ENCODE data around the gene SESN3.
"Not testable (repeated sequence)": the region's sequence is repeated elsewhere in the genome, so short reads cannot be mapped to it uniquely, and the experiment has no call there.

SESN3 gene

DNA sequence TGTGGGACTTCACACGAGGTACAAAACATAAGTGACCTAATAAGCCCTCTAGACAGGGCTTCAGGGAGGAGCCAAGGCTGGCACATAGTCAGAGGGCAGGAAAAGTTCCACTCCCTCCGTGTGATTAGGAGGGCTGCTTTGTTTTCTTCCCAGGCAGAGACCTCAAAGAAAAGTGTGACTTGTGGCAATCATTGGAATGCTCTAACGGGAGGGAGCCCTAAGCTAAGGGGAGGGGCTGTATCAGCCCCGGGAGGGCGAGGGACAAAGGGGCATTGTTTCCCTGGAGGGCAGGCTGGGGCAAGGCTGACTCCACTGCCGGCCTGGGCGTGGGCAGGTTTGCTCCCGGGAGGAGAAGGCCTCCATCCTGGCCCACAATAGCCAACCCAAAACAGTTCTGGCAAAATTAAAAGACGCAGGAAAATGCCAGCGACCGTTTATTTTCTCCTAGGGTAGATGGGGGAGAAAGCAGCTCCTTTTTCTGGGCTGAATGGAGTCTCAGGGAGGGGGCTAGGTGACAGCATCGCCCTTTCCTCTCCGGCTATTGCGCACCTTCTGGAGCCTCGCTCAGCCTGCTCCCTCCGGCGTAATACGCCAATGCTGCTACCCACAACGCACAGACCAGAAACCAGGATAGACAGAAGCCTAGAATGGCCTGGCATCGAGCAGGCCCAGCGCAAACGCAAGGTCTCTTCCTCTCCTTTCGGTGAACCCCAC is 81.2 kb downstream of the SESN3 start:
- no peak for DNase-seq

DNA sequence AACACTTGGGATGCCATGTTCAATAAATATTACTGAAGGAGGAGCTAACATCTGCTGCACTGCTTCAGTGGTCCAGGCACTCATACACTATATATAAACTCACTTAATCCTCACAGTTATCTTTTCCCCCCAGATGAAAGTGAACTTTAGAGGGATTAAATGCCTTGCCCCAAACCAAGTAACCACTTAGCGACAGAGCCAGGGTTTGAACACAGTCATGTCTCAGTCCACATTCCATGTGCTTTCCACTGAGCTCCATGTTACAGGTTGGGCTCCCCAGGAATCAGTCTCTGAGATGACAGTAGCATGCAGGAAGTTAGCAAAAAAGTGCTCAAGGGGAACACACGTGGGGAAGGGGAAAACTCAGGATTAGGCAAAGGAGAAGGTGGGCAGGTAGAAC is 82.1 kb downstream of the SESN3 start:
- no peak for DNase-seq

DNA sequence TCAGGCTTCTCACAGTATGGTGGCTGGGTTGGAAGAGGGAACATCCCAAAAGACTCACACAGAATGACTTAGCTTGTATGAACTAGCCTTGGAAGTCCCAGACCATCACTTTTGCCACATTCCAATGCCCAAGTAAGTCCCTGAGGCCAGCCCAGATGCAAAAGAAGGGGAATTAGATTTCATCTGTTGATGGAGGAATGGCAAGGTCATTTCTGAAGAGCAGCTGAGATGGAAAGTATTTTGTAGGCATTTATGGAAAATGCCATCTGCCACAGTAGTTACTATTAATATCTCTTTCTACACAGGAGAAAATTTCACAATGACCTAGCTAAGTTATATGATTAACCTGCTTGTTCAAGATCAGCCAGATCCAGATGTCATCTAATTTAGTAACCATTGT is 82.6 kb downstream of the SESN3 start:
- DNase-seq = no peak

DNA sequence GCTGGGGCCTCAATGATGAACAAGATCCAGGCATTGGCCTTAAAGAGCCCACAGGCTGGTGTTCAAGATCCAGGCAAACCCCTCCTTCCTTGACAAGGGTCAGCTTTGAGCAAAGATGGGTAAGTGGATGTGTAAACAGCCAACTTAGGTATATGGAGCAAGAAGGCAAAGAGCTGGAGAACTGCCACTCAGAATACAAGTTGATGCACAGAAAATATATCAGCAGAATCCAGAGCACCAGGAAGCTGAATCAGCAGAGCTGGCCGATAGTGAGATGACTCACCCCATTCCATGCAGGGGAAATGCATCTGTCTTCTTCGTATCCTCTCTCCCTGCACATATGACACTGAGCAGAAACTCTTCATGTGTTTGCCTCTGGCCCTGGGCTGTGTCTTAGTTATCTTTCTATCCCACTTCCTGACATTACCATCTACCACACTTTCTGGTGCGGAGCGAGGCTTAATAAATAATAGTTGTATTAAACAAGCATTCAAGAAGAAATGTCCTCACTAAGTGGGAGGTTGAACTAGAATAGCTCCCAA is 83.6 kb downstream of the SESN3 start:
- no peak for DNase-seq

DNA sequence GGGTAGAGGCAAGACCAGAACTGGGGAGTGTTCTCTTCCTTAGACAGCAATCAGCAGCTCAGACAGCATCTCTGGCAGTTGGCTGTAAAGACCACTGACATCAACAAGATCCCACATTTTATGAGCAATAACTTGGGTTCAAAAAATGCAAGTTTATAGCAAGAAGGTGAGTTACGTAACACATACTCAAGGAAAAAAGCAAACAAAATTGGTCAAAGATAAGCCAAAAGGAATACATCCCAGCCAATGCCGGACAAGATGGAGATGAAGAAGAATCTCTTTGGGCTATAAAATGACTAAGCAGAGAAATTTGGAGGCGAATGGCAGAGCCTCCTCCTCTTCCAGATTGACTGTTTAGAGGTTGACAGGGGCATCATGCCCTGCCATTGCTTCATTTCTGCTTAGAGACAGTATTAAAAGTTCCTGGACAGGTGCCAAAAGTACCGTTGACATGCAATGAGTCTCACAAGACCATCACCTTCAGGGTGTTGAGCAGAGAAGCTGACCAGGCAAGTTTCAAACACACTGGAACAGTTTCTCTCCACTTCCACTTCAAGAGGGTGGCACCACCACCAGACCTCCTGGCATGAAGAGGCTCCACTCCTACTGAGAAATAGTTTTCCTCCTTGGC is 85.5 kb downstream of the SESN3 start:
- no peak for DNase-seq

DNA sequence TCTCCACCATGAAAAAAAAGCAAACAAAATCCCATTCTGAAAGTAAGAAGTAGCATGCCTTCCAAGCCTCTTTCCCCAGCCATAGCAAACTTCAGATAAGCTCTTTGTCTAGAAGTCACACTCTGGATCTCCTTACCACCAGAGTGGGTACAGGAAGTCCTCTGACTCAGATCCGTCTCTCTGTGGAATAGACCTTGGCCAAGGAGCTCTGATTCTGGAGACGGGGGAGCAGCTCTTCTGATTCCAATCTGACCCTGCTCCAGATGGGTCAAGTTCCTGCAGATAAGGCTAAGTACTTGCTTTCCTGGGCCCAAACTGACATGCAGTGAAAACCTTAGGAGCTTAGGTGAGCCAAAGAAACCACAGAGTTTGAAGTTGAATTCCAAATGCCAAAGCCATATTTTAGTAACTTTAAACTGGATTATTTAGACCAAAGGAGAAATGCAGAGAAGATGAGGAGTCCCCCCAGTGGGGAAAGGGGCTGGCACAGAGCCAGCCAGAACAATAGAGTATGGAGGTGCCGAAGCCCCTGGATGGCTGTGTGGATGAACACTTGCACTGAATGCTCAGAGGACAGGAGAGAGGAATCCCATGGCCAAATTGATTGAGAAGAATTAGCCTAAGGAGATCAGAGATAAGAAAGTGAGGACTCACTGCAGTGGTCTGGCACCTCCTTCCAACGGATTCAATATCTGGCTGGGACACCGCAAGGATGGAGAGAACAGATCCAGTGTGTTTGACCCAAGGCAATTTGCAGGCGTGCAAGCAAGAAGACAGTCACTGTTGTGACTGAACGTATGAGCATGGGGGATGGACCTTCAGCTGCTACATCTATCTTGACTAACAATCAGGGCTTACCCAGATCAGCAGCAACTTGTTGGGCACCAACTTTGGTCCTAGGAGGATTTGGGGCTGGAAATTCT is 86.4 kb downstream of the SESN3 start:
- no peak for DNase-seq

DNA sequence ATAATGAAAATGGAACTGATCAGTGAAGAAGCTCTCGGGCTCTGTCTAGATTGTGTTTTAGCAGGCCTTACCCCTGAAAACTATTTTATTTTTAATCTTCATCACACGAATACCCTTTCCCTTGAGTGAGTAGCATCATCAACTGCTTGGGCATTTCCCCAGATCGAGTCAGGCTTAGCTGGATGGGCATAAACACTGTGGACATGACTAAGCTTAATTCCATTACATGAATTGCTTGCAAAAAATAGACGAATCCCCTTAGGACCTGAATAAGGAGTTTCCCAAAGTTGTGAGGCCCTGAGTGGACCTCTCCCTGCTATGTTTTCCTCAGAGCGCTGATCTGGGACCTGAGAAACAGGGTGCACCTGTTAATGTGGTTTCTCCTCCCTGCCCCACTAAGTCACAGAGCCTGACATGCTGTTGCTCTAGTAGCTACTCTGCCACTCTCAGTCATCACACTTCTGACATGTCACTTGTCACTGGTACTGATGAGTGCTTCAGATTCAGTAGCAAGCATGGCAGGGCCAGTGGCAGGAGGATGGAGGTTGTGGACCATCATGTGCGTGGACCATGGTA is 87.8 kb downstream of the SESN3 start:
- no peak for DNase-seq

DNA sequence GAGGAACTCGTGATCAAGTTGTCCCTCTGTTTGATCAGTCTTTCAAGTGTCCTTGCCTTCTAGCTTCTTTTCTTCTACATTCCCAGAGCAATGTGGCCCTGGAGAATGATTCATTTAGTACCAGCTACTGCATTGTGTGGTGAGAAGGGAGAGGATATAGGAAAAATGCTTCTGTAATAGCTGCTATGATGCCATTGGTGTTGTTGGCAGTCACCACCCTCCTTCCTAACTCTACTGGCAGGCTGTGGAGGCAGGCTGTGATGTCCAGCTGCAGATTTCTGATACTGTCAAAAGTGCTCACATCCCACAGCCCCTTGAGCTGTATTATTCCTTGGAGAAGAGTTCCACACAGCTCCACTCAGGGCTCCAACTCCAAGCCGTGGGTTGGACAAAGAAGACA is 88.6 kb downstream of the SESN3 start:
- DNase-seq = no peak

DNA sequence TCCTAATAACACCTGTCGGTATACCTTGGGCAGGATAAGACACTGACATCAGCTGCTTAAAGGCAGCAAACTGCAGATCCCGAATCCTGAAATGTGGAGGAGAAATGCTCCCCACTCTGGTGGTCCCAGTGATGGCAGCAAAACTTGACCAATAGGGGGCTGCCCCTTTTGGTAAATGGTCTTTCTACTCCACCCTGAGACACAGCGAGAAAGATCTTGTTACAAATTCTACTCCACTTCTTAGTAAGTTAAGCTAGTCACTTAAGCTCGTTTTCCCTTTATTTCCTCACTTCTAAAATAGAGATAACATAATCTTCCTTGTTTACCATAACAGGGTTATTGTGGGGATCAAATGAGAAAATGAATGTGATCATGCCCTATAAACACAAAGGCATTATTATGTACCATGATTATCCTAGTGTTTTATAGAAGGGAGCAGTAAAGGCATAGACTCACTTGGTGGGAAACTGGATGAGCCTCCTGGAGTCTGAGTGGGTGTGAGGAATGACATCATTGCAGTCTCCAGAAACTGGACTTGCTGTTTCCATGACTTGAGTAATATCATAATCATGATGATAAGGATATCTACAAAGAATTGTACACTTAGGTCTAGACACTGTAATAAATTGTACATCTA is 90.5 kb downstream of the SESN3 start:
- DNase-seq = no peak

DNA sequence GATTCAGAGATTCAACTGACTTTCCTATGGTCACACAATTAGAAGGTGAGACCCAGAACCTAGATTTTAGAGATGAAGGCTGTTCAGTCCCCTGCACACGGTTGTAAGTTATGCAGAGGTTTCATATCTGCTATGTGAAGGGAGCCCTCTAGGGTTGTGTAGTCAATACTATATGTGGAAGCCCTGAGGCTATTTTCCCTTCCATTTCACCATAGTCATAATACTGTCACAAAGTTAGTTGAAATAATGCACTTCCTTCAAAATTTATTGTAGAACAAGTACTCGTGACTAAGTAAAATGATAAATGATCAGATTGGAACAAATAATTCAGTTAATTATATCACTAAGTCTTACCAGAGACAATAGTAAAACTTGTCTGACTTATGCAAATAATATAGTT is 92.6 kb downstream of the SESN3 start:
- no peak for DNase-seq

DNA sequence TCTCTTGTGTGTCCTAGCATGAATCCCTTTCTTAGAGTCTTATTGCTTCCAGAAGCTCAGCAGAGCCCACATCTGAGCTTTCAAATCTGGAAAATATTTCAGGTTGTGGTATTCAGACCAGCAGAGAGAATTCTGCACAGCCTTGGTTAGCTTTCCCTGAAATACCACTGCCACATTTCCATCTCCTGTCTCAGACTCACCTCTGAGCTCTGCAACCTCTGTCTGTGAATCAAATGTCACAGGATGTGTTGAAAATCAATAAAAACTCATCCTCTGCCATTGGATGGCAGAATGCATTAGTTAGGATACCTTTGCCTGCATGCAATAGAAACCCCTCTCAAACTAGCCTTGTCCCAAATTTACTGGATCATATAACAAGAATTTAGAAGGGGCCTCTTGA is 93.7 kb downstream of the SESN3 start:
- DNase-seq = no peak

DNA sequence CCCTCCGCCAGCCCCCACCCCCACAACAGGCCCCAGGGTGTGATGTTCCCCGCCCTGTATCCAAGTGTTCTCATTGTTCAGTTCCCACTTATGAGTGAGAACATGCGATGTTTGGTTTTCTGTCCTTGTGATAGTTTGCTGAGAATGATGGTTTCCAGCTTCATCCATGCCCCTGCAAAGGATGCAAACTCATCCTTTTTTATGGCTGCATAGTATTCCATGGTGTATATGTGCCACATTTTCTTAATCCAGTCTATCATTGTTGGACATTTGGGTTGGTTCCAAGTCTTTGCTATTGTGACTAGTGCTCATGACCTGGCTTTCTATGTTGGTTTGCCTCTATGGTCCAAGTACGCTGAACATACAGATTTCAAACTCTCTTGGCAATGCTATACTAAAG is 94.3 kb downstream of the SESN3 start:
- not testable (repeated sequence) for DNase-seq

DNA sequence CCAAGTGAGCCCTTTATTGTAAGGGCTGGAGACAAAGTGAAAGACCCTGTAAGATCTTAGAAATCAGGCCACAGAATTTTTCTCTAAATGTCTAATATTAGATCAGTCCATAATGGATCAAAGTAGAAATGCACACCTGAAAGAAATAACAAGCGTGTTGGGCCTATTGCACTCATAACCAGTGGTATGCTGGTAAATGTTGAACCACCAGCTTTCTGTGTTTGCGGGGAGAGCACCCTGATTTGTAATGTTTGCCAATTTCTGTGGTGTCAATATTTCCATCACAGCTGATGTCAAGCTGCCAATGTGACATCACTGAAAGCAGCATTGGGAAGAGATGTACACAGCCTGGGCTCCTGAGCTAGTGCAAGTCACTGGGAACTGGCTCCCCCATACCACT is 95.1 kb downstream of the SESN3 start:
- no peak for DNase-seq

DNA sequence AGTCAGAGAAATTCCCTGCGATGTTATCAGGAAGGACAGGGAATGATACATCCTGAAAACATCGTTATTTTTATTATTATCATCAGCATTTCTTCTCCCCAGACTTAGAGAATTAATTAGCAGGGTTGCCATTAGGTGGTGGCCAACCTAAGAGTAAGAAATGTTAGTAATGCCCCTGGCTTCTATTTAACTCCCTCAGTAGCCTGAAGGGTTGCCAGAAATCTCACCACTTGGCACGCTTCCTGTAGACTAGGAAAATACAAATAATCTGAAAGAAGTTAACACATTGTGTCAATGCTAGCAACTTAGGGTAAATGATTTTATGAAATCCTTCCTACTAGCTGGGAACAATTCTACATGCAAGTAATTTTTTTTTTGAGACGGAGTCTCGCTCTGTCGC is 95.8 kb downstream of the SESN3 start:
- no peak for DNase-seq

DNA sequence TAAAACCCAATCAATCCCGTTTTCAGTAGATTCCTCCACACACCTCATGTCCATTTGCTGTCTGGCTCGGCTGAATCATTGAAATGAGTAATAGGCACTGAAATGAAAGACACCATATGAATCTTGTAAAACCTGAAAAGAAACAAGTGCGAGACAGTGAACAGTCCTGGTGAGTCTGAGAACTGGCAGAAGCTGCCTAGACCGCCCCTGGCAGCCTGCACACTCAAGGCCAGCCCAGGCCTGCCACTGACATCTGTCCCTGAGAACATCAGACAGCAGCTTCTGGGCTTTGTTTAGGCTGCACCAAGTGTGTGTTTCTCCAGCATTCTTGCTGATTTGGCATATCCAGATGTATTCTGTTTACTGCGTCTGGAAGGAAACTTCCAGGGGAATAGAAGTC is 96.5 kb downstream of the SESN3 start:
- DNase-seq = no peak

DNA sequence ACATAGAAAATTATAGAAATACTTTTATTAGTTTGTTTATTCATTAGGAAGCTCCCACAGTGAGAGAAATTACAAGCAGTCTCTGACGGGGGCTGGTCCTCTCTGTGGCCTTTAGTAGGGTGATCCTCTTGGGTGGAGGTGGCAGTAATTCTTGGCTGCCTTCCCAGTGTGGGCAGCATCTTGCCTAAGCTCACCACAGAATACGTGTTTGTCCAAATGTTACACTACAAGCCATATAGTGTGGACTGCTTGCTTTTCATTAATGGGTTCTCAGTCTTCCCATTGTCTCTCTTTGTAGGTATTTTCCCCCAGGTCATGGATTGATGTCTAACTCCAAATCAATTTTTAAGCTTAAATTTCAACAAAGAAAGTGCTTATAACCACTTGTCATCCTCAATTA is 98.0 kb downstream of the SESN3 start:
- DNase-seq = no peak

DNA sequence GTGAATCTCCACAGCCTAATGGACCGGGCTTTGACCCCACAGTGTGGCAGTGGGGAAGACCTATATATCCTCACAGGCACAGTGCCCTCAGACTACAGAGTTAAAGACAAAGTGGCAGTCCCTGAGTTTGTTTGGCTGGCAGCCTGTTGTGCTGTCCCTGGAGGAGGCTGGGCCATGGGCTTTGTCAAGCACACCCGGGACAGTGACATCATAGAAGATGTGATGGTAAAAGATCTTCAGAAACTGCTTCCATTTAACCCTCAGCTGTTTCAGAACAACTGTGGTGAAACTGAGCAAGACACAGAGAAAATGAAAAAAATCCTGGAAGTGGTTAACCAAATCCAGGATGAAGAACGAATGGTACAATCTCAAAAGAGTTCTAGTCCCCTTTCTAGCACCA is 102.4 kb downstream of the SESN3 start:
- no peak for DNase-seq

DNA sequence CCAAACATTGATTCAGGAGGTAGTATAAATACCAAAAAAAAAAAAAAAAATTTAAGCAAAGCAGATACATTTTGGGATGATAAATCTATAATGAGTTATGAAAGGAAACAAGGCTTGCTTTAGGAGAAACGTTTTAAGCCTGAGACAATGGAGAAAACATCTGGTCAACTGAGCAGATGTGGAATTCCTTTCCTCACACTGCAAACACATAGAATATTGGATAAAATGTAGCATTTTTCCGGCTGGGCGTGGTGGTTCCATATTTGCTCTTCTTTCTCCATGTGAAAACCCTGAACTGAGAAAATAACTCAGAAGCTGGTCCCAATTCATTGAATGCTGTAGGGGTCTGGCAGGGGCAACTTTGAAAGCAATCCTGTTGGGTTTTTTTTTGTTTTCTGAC is 107.4 kb downstream of the SESN3 start:
- DNase-seq = no peak

DNA sequence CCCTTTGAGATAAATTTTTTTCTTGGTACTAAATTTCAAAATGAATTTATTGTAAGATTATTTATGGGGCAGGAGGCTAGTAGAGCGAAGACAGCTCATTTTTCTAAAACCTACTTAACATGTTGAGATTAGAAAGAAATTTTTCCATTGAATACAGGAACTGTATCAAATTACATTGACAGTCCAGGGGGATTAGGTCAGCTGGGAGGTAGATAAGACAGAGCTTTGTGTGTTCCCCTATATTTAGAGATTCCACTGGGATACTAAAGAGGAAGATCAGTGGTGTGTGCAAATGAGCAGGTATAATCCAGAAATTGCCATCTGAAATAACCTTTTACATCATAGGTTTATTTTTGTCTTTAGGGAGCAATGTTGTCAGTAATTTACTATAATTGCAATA is 109.3 kb downstream of the SESN3 start:
- no peak for DNase-seq

DNA sequence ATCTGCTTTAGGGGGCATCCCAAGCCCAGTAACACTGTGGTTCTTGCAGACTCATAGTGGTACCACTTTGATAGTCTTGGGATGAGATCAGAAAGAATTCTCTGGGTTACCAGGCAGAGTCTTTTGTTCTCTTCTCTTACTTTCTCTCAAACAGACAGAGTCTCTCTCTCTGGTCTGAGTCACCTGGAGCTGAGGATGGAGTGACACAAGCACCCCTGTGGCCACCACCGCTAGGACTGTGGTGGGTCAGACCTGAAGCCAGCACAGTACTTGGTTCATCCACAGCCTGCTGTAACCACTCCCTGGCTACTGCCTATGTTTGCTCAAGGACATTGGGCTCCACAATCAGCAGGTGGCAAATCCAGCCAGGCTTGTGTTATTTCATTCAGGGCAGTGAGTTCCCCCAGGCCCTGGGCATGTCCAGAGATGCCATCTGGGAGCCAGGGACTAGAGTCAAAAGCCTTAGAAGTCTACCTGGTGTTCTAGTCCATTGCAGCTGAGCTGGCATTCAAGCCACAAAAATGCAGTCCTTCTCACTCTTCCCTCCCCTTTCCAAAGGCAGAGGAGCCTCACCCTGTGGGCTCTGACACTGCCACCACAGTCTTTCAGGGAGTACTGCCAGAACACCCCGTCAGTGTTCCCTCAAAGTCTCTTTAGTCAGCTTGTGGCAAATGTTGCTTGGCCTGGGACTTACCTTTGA is 111.5 kb downstream of the SESN3 start:
- no peak for DNase-seq

DNA sequence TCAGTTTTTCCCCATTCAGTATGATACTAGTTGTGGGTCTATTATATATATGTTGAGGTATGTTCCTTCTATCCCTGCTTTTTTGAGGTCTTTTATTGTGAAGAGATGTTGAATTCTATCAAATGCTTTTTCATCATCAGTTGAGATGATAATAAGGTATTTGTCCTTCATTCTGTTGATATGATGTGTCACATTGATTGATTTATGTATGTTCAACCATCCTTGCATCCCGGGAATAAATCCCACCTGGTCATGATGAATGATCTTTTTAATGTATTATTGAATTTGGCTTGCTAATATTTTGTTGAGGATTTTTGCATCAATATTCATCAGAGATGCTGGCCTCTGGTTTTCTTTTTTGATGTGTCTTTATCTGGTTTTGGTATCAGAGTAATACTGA is 115.4 kb downstream of the SESN3 start:
- no peak for DNase-seq
